Activated T-cell treated with anti-CD3 and anti-CD28 coated beads for 24 hours (primary cell): ENCODE data around the gene TENM4.

Experiments used
- DNase-seq: peaks from one replicate; pipeline ENCODE4 v3.0.0-alpha.2; 2020; ENCODE audit warnings: low read depth

TENM4 gene

GRCh38 chr11:79174045-79175008, 266.5 kb downstream of the TENM4 start:
- no peak for DNase-seq

- no peak for DNase-seq
These were observed 267.2 kb downstream of the TENM4 start for GRCh38 chr11:79173615-79174014.

GRCh38 chr11:79170321-79170720, 270.5 kb downstream of the TENM4 start:
- no peak for DNase-seq

GRCh38 chr11:79168530-79169110, 272.2 kb downstream of the TENM4 start:
- no peak for DNase-seq

- DNase-seq = no peak
These were observed 273.2 kb downstream of the TENM4 start for GRCh38 chr11:79167510-79168188.

GRCh38 chr11:79165908-79166307, 274.9 kb downstream of the TENM4 start:
- no peak for DNase-seq

- no peak for DNase-seq
These were observed 279.9 kb downstream of the TENM4 start for GRCh38 chr11:79160791-79161403.

- DNase-seq = no peak
These were observed 281.0 kb downstream of the TENM4 start for GRCh38 chr11:79159657-79160450.

GRCh38 chr11:79157738-79158137, 283.1 kb downstream of the TENM4 start:
- no peak for DNase-seq

GRCh38 chr11:79156031-79156430, 284.8 kb downstream of the TENM4 start:
- DNase-seq = no peak

- DNase-seq = no peak
These were observed 285.6 kb downstream of the TENM4 start for GRCh38 chr11:79155237-79155636.

- DNase-seq = no peak
These were observed 288.3 kb downstream of the TENM4 start for GRCh38 chr11:79152511-79152910.

GRCh38 chr11:79151396-79151795, 289.4 kb downstream of the TENM4 start:
- DNase-seq = no peak

GRCh38 chr11:79150966-79151365, 289.9 kb downstream of the TENM4 start:
- no peak for DNase-seq

- DNase-seq = no peak
These were observed 290.5 kb downstream of the TENM4 start for GRCh38 chr11:79150320-79150719.

GRCh38 chr11:79147731-79148130, 293.1 kb downstream of the TENM4 start:
- no peak for DNase-seq

GRCh38 chr11:79147011-79147410, 293.8 kb downstream of the TENM4 start:
- DNase-seq = no peak

GRCh38 chr11:79139900-79140299, 300.9 kb downstream of the TENM4 start:
- no peak for DNase-seq

- no peak for DNase-seq
These were observed 311.1 kb downstream of the TENM4 start for GRCh38 chr11:79129702-79130101.

GRCh38 chr11:79128291-79128690, 312.5 kb downstream of the TENM4 start:
- DNase-seq = no peak

- no peak for DNase-seq
These were observed 318.1 kb downstream of the TENM4 start for GRCh38 chr11:79122759-79123158.

- no peak for DNase-seq
These were observed 319.5 kb downstream of the TENM4 start for GRCh38 chr11:79121351-79121750.
